T-helper 2 cell treated with Interferon-gamma antibody and Interleukin-4, amounts not matched to agents 5 μg/mL and 100 μg/mL, for 36 hours (primary cell): ENCODE data around the gene TENM4.
A peak's percentile ranks its signal among the peaks of the same experiment; 100 is the strongest.

Experiments used
- DNase-seq: peaks from one replicate; pipeline ENCODE4 v3.0.0; 2021; ENCODE audit warnings: low spot score
- H3K27ac Mint-ChIP-seq: one replicate; pipeline ENCODE4 v1.8.0; 2021; ENCODE audit warnings: mild to moderate bottlenecking, mixed read lengths
- H3K27me3 Mint-ChIP-seq: one replicate; pipeline ENCODE4 v1.8.0; 2021; ENCODE audit warnings: low read depth, mixed read lengths
- H3K36me3 Mint-ChIP-seq: one replicate; pipeline ENCODE4 v1.8.0; 2021; ENCODE audit warnings: low read depth, mixed read lengths
- H3K4me1 Mint-ChIP-seq: one replicate; pipeline ENCODE4 v1.8.0; 2021; ENCODE audit warnings: low read depth, mixed read lengths
- H3K4me3 Mint-ChIP-seq: one replicate; pipeline ENCODE4 v1.8.0; 2022; ENCODE audit warnings: mild to moderate bottlenecking, moderate library complexity, mixed read lengths
- H3K9me3 Mint-ChIP-seq: one replicate; pipeline ENCODE4 v1.8.0; 2021; ENCODE audit warnings: mixed read lengths

The TENM4 gene

DNA sequence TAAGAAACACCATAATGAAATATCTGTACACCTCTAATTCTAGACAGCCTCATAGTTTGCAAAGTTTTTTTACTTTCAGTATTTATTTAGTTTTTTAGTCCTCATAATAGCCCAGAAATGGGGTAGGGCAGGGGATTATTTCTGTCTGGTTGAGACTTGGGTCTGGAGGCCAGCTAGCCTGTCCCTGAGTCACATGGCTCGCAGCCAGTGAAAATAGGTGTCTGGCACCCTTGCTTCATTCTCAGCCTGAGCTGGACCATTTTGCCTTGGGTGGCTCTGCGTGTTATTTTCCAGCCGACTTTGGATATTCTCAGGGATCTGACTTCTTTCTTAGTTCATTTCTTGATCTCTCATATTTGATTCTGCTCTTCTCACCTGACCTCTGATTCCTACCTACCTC is 742.2 kb downstream of the TENM4 start:
- no peaks in the 10 kb centered on the region for H3K9me3 Mint-ChIP-seq
- H3K4me1 Mint-ChIP-seq: no peaks in the 10 kb centered on the region
- no peaks in the 10 kb centered on the region for H3K36me3 Mint-ChIP-seq

DNA sequence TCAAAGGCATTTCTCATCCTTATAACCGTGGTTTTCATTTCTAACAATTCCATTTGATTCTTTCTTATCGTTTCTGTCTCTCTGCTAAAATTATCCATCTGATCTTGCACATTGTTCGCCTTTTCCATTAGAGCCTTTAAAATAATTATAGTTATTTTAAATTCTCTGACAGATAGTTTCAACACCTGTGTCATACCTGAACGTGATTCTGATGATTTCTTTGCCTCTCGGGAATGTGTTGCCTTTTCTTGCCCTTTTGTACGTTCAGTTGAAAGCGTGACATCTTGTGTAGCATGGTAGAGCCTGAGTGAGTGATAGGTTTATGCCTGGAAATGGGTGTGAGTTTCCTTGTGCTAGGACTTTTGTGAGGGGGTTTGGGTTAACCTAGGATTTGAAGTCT is 744.7 kb downstream of the TENM4 start:
- Mint-ChIP-seq H3K27ac (no peak overlapping the region), H3K36me3 (no peaks in the 10 kb centered on the region), H3K4me3 (no peak overlapping the region), H3K9me3 (no peaks in the 10 kb centered on the region), H3K27me3 (peaks cover 11% of the 10 kb centered on the region), H3K4me1 (no peaks in the 10 kb centered on the region)
- DNase-seq: no peak

More for the DNA sequence above, 742.2 kb downstream of the TENM4 start:
- H3K27me3 Mint-ChIP-seq: peaks cover 6% of the 10 kb centered on the region
- H3K4me3 Mint-ChIP-seq: no peak overlapping the region
- DNase-seq: no peak
- H3K27ac Mint-ChIP-seq: no peak overlapping the region

DNA sequence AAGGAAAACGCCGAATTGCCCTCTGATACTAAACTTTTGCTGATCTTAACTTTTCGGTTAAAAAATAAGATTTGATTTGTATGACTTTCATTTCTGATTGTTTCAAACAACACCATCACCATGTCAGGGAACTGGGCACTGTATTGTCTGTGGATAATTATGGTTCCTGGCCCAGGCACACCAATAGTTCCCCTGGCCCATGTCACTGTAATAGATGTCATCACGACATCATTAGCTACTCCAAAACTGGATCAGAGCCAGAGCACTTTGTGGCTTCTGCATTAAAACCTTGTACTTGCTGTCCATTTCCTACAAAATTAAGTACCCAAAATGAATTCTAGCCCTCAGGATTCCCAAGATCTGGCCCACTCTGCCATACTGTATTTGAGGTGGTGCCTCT is 746.7 kb downstream of the TENM4 start:
- no peak overlapping the region for H3K4me3 Mint-ChIP-seq
- H3K27ac Mint-ChIP-seq: no peak overlapping the region
- peaks cover 9% of the 10 kb centered on the region for H3K27me3 Mint-ChIP-seq

DNA sequence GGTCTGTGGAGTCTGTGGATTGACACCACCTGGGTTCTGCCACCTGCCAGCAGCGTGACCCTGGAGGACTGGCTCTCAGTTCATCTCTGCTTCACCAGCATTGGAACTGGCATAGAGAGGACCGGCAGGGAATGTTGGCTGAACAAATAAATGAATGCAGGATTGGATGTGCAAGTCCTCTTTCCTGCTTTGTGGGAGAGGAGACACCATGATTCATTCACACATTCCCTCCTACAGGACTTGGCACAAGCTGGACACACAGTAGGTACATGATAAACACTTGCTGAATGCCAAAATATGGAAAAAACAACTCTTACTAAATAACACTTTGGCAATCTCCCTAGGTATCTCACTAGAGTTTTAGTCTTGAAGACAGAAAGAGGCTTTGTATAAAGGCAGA is 749.6 kb downstream of the TENM4 start:
- Mint-ChIP-seq H3K27ac (no peak overlapping the region), H3K27me3 (peaks cover 12% of the 10 kb centered on the region), H3K9me3 (no peaks in the 10 kb centered on the region), H3K4me3 (no peak overlapping the region), H3K36me3 (no peaks in the 10 kb centered on the region), H3K4me1 (no peaks in the 10 kb centered on the region)
- no peak for DNase-seq

More for the DNA sequence above, 746.7 kb downstream of the TENM4 start:
- no peaks in the 10 kb centered on the region for H3K9me3 Mint-ChIP-seq
- H3K4me1 Mint-ChIP-seq: no peaks in the 10 kb centered on the region
- DNase-seq: no peak
- H3K36me3 Mint-ChIP-seq: no peaks in the 10 kb centered on the region

- no peaks in the 10 kb centered on the region for H3K4me1 Mint-ChIP-seq
- H3K27me3 Mint-ChIP-seq: peaks cover 12% of the 10 kb centered on the region
- H3K9me3 Mint-ChIP-seq: no peaks in the 10 kb centered on the region
- H3K27ac Mint-ChIP-seq: no peak overlapping the region
- DNase-seq: no peak
- no peaks in the 10 kb centered on the region for H3K36me3 Mint-ChIP-seq
- H3K4me3 Mint-ChIP-seq: no peak overlapping the region
Measured at GRCh38 chr11:78690352-78690987, 750.4 kb downstream of the TENM4 start.

DNA sequence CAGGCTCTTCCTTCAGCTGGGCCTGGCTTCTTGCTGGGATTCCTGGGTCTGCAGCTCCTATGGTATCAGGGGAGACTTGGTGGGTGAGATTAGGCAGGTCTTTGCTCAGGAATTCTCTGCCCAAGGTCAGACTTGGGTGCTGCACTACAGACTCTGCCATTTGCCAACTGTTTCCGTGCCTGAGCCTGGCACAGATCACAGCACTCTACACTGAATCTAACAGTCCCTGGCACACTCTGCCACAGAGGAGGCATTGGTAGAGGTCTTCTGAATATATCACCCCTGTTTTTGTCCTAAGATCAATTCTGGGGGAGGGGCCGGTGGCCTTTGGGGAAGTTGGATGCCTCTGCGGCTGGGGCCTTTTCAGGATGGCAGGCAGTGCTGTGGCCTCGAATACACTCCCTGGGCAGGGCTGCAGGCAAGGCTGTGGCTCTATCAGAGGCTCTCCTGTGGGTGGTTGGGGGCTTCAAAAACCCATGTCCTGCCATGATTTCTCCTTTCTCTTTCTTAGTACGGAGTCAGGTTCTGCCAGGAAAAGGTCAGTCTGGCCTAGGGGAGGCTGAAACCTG is 751.2 kb downstream of the TENM4 start:
- peaks cover 12% of the 10 kb centered on the region for H3K27me3 Mint-ChIP-seq
- H3K36me3 Mint-ChIP-seq: no peaks in the 10 kb centered on the region
- no peak for DNase-seq
- H3K9me3 Mint-ChIP-seq: no peaks in the 10 kb centered on the region
- H3K27ac Mint-ChIP-seq: no peak overlapping the region
- no peak overlapping the region for H3K4me3 Mint-ChIP-seq
- no peaks in the 10 kb centered on the region for H3K4me1 Mint-ChIP-seq

DNA sequence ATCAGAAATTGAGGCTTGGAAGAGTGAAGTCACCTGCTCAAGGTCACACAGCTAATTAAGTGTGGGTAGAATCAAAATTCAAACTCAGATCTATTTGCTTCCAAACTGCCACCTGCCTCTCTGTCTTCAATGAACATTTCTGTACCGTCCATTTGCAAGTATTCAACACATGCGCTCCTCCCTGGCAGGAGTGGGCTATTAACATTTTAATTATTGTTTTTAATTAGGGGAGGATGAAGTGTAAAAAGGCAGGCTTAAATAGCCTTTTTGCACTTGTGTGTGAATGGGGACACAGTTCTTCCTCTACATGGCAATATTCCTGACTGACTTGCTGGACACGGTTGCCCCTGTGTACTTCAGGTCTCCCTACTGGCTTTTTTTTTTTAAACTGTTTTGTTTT is 751.7 kb downstream of the TENM4 start:
- no peaks in the 10 kb centered on the region for H3K36me3 Mint-ChIP-seq
- H3K4me1 Mint-ChIP-seq: no peaks in the 10 kb centered on the region
- H3K27ac Mint-ChIP-seq: no peak overlapping the region
- no peak for DNase-seq
- H3K4me3 Mint-ChIP-seq: no peak overlapping the region
- no peaks in the 10 kb centered on the region for H3K9me3 Mint-ChIP-seq
- H3K27me3 Mint-ChIP-seq: peaks cover 12% of the 10 kb centered on the region

DNA sequence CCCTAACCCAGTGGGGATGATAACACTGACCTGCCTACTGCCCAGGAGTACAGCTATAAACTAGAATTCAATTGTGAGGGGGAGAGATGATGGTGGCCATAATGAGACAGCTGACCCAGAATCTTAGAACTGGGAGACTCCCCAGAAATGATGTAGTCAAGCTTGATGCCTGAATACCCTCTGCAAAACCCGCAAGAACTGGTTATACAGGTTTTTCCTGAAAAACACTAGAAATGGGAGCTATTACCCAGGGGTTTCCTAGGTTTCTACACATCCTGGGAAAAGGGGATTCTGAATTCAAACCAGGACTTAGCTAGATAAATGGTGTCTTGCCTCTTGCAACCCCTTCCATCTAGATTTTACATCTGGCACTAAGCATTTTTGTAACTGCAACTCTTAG is 752.4 kb downstream of the TENM4 start:
- Mint-ChIP-seq H3K4me1 (no peaks in the 10 kb centered on the region), H3K36me3 (no peaks in the 10 kb centered on the region), H3K9me3 (no peaks in the 10 kb centered on the region), H3K27me3 (peaks cover 12% of the 10 kb centered on the region), H3K27ac (no peak overlapping the region), H3K4me3 (no peak overlapping the region)
- DNase-seq: no peak

DNA sequence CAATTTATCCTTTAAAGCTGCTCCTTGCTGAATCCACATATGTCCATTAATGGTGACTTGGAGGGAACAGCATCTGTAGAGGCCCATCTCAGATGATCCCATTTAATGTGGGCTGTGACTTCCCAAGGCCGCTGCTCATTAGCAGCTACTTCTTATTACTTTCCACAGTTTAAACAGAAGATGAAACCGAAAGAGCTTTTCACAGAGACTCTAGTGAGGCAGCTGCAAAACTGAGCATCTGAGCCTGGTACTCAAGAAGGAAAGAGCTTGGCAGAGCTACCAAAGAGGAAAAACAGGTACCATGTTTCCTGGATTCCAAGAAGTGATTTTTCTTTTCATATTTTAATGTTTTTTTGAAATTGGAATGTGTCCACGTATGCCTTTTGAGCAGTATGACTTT is 755.7 kb downstream of the TENM4 start:
- Mint-ChIP-seq H3K27ac (no peak overlapping the region), H3K4me3 (no peak overlapping the region), H3K9me3 (no peaks in the 10 kb centered on the region), H3K4me1 (no peaks in the 10 kb centered on the region), H3K36me3 (no peaks in the 10 kb centered on the region), H3K27me3 (peaks cover 5% of the 10 kb centered on the region)
- no peak for DNase-seq

DNA sequence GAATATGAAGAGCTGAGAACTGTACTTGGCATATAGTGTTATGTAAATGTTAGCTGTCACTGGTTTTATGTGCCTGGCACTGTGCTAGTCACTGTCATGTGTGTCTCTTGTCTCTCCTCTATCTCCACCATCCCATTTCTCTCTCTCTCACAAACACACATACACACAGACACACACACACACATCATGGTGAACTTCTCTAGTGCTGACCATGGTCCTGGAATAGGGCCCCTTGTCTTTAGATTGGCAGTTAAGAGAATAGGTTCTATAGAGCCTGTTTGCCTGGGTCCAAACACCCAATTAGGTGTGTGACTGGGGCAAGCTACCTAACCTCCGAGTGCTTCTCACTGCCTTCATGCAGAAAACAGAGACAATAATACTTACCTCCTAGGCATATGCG is 756.5 kb downstream of the TENM4 start:
- DNase-seq: no peak
- no peak overlapping the region for H3K27ac Mint-ChIP-seq
- no peaks in the 10 kb centered on the region for H3K36me3 Mint-ChIP-seq
- H3K27me3 Mint-ChIP-seq: peaks cover 2% of the 10 kb centered on the region
- no peak overlapping the region for H3K4me3 Mint-ChIP-seq
- H3K9me3 Mint-ChIP-seq: no peaks in the 10 kb centered on the region
- no peaks in the 10 kb centered on the region for H3K4me1 Mint-ChIP-seq

- Mint-ChIP-seq H3K9me3 (no peaks in the 10 kb centered on the region), H3K4me3 (peak overlapping the region; percentile 38), H3K27me3 (peaks cover 2% of the 10 kb centered on the region), H3K27ac (no peak overlapping the region), H3K4me1 (no peaks in the 10 kb centered on the region), H3K36me3 (no peaks in the 10 kb centered on the region)
- DNase-seq: no peak
Measured at GRCh38 chr11:78683774-78684173, 757.1 kb downstream of the TENM4 start.

DNA sequence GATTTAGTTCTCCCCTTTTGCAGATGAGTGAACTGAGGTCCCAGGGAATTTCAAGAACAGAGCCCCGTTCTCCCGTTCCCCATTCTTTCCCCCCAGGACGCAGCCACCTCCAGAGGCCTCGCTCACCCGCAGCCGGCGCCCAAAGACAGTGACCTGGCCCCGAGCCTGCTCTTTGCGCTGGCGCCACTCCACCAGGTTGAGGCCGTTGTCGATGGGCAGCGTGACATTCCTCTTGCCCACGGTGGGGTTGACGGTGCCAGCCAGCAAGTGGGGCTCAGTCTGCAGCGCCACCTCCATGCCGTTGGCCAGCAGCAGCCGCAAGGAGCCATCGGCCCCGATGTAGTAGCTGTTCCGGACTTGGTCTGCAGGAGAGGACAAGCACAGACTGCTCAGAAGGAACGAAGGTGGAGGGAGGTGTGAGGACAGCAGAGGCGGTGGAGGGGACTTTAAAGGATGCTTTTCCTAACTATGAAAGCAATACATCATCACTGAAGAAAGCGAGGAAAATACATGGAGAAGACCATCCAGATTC is 764.7 kb downstream of the TENM4 start:
- no peaks in the 10 kb centered on the region for H3K9me3 Mint-ChIP-seq
- H3K36me3 Mint-ChIP-seq: no peaks in the 10 kb centered on the region
- H3K4me3 Mint-ChIP-seq: no peak overlapping the region
- no peak for DNase-seq
- H3K27ac Mint-ChIP-seq: no peak overlapping the region
- no peaks in the 10 kb centered on the region for H3K4me1 Mint-ChIP-seq
- no peaks in the 10 kb centered on the region for H3K27me3 Mint-ChIP-seq

DNA sequence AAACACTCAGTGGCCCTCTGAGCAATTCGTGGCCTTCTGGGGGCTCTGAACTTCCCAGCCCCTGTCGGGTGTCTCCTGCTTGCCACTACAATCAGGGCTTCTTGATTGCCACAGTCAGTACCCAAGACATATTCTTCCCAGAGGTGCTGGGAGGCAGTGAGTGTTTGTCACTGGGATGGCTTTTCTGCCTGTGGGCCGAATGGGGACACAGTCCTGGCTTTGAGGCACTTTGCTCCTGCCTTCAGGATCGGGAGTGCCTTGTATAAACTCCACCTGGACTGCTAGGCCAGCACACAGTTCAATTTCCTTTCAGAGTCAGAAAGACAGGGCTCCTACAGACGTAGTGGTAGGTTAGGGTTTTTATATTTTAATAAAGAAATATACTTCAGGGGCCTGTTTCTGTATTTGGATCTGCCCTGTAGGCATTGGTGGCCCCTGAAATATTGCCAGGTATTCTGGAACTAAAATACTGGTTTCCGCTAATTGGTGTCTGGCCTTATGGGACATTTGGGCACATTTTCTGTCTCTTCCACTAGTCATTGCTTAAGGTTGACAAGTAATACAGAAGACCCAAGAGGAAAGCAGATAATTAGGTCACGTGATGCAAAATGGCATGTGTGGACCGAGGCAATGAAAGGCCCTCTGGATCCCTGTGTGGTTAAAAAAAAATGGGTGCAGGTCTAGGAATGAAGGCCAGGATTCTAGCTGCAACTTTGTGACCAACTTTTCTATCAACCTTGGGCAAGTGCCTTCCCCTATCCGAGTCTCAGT is 767.8 kb downstream of the TENM4 start:
- no peak overlapping the region for H3K4me3 Mint-ChIP-seq
- H3K36me3 Mint-ChIP-seq: no peaks in the 10 kb centered on the region
- no peaks in the 10 kb centered on the region for H3K4me1 Mint-ChIP-seq
- DNase-seq: no peak
- H3K27me3 Mint-ChIP-seq: peaks cover 2% of the 10 kb centered on the region
- H3K27ac Mint-ChIP-seq: no peak overlapping the region
- no peaks in the 10 kb centered on the region for H3K9me3 Mint-ChIP-seq

DNA sequence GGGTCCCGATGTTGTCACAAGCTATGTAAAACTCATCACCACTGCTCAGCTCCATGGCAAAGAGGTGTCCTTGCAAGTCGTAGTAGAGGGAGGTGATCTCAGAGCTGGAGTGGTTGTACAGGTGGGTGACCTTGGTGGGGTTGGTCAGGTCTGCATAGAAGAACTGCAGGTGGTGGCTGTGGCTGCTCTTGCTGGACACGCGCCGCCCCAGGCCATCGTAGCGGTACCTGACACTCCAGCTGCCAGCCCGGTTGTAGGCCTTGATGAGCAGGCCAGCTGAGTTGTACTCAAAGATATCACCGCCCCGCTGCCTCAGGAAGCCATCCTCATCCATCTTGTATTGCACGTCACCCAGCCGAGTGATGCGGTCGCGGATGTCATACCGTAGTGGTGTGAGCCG is 771.6 kb downstream of the TENM4 start:
- H3K9me3 Mint-ChIP-seq: no peaks in the 10 kb centered on the region
- no peak overlapping the region for H3K4me3 Mint-ChIP-seq
- no peaks in the 10 kb centered on the region for H3K4me1 Mint-ChIP-seq

More for the DNA sequence above, 771.6 kb downstream of the TENM4 start:
- DNase-seq: no peak
- no peak overlapping the region for H3K27ac Mint-ChIP-seq
- H3K36me3 Mint-ChIP-seq: no peaks in the 10 kb centered on the region
- H3K27me3 Mint-ChIP-seq: peaks cover 6% of the 10 kb centered on the region
